Hepatocyte (in vitro differentiated cells): ENCODE results near the gene VWA8.

ENCODE experiments used
- CTCF ChIP-seq: fragments of 200-600 bp; sonication (generic); IDR thresholded peaks from 2 replicates; pipeline ENCODE4 v1.5.1; 2016; ENCODE audit warnings: antibody characterized with exemption, mild to moderate bottlenecking; ENCODE audit not compliant: poor library complexity
- EZH2 ChIP-seq: fragments of 200-600 bp; sonication (generic); IDR thresholded peaks from 2 replicates; pipeline ENCODE4 v1.6.1; 2016; ENCODE audit warnings: antibody characterized with exemption, mild to moderate bottlenecking, borderline replicate concordance
- EZH2phosphoT487 ChIP-seq: fragments of 200-600 bp; sonication (generic); IDR thresholded peaks from one replicate; pipeline ENCODE4 v1.6.1; 2018; ENCODE audit warnings: antibody characterized with exemption, mild to moderate bottlenecking, low read depth, moderate library complexity; ENCODE audit not compliant: unreplicated experiment, severe bottlenecking

- TF ChIP-seq CTCF (no peak), EZH2 (no peak), EZH2phosphoT487 (no peak)
Observed at GRCh38 chr13:41880966-41881365, 79.9 kb downstream of the VWA8 start.
